Measurements from ENCODE around the gene TMEM272.

- TF ChIP-seq CTCF (IDR thresholded peaks at IDR 0.05) (no peak), POLR2AphosphoS5 (IDR thresholded peaks at IDR 0.05; ENCODE audit: insufficient read depth in 1 of 2, low read depth in 1 of 2) (no peak), POLR2A (IDR thresholded peaks at IDR 0.05) (no peak)
Observed at GRCh38 chr13:51834581-51835171, 10.3 kb downstream of the TMEM272 start.

All from vagina (tissue), 2 donors.